Activated T-helper 2 cell treated with anti-CD3 and anti-CD28 coated beads, Interferon-gamma antibody, Interleukin-2, Interleukin-4, amounts not matched to agents 10 μg/mL and 5 μg/mL and 100 μg/mL, durations not matched to agents 14 hours and 24 hours and 36 hours (primary cell): Measurements from ENCODE around the gene IGSF8. TPM values are rescaled to one million over a fixed set of nuclear protein-coding genes. Genes with fewer than 3 reads are reported as not detected.
A peak's percentile ranks its signal among the peaks of the same experiment; 100 is the strongest.

Experiments used
- DNase-seq: peaks from one replicate; pipeline ENCODE4 v3.0.0; 2021; ENCODE audit warnings: low spot score
- H3K27ac Mint-ChIP-seq: one replicate; pipeline ENCODE4 v1.8.0; 2021; ENCODE audit warnings: mixed read lengths
- H3K27me3 Mint-ChIP-seq: one replicate; pipeline ENCODE4 v1.8.0; 2021; ENCODE audit warnings: low read depth, mixed read lengths
- H3K36me3 Mint-ChIP-seq: one replicate; pipeline ENCODE4 v1.8.0; 2021; ENCODE audit warnings: low read depth, mixed read lengths
- H3K4me1 Mint-ChIP-seq: one replicate; pipeline ENCODE4 v1.8.0; 2021; ENCODE audit warnings: low read depth, mixed read lengths
- H3K4me3 Mint-ChIP-seq: one replicate; pipeline ENCODE4 v1.8.0; 2021; ENCODE audit warnings: low read depth, mild to moderate bottlenecking, moderate library complexity, mixed read lengths
- H3K9me3 Mint-ChIP-seq: one replicate; pipeline ENCODE4 v1.8.0; 2021; ENCODE audit warnings: mixed read lengths
- intact Hi-C: fragments of 100-400 bp; cut with micrococcal nuclease; formaldehyde crosslinking; loops from one replicate; pipeline ENCODE4 v1.15.1; 2023
- total RNA-seq: library from RNA; stranded (reverse); gene quantifications from 2 replicates; pipeline ENCODE4 v1.2.3, GENCODE V29; 2022

The IGSF8 gene
- total RNA-seq: 34.1 and 35.0 TPM in 2 replicates

- peak within 1 kb of the TSS; percentile 89 for H3K4me3 Mint-ChIP-seq
- H3K36me3 Mint-ChIP-seq: no peaks in the 10 kb centered on the region
- DNase-seq: peak; percentile 89
- no peaks in the 10 kb centered on the region for H3K9me3 Mint-ChIP-seq
- H3K27me3 Mint-ChIP-seq: no peaks in the 10 kb centered on the region
- peaks cover 24% of the 10 kb centered on the region for H3K4me1 Mint-ChIP-seq
- H3K27ac Mint-ChIP-seq: peak within 1 kb of the TSS; percentile 82
- intact Hi-C loops: loop anchor here (1.0 to 2.0 kb wide), 2 partner anchors 165 to 173 kb away; partner anchors contain the start of genes DCAF8 and TAGLN2
Measured at GRCh38 chr1:160097911-160098851, at the start of gene IGSF8. IGSF8 (minus strand) TSS chr1:160098619; CDS start chr1:160098472, 147 bp downstream.

GRCh38 chr1:160148121-160148520 lies 49.7 kb upstream of the IGSF8 start:
- no peak overlapping the region for H3K27ac Mint-ChIP-seq

GRCh38 chr1:160146107-160146506 lies 47.7 kb upstream of the IGSF8 start:
- DNase-seq: no peak
- Mint-ChIP-seq H3K27me3 (peaks cover 17% of the 10 kb centered on the region), H3K4me1 (no peaks in the 10 kb centered on the region), H3K27ac (no peak overlapping the region), H3K36me3 (no peaks in the 10 kb centered on the region), H3K9me3 (no peaks in the 10 kb centered on the region), H3K4me3 (no peak overlapping the region)
- intact Hi-C loops: no loop called here

More at GRCh38 chr1:160148121-160148520, 49.7 kb upstream of the IGSF8 start:
- no peak overlapping the region for H3K4me3 Mint-ChIP-seq
- no peaks in the 10 kb centered on the region for H3K4me1 Mint-ChIP-seq
- intact Hi-C loops: no loop called here
- H3K27me3 Mint-ChIP-seq: peaks cover 19% of the 10 kb centered on the region
- no peaks in the 10 kb centered on the region for H3K36me3 Mint-ChIP-seq
- H3K9me3 Mint-ChIP-seq: no peaks in the 10 kb centered on the region
- DNase-seq: no peak

GRCh38 chr1:160144921-160145320 lies 46.5 kb upstream of the IGSF8 start:
- Mint-ChIP-seq H3K27ac (no peak overlapping the region), H3K36me3 (no peaks in the 10 kb centered on the region), H3K9me3 (no peaks in the 10 kb centered on the region), H3K4me3 (no peak overlapping the region), H3K27me3 (peaks cover 14% of the 10 kb centered on the region), H3K4me1 (no peaks in the 10 kb centered on the region)
- DNase-seq: no peak
- intact Hi-C loops: no loop called here

GRCh38 chr1:160143695-160144094 lies 45.3 kb upstream of the IGSF8 start:
- Mint-ChIP-seq H3K36me3 (no peaks in the 10 kb centered on the region), H3K27ac (no peak overlapping the region)
- intact Hi-C loops: no loop called here

GRCh38 chr1:160139840-160140239 lies 41.4 kb upstream of the IGSF8 start:
- no peaks in the 10 kb centered on the region for H3K36me3 Mint-ChIP-seq
- DNase-seq: no peak
- intact Hi-C loops: no loop called here
- H3K4me1 Mint-ChIP-seq: no peaks in the 10 kb centered on the region
- H3K9me3 Mint-ChIP-seq: no peaks in the 10 kb centered on the region
- H3K27me3 Mint-ChIP-seq: peaks cover 7% of the 10 kb centered on the region
- no peak overlapping the region for H3K27ac Mint-ChIP-seq
- H3K4me3 Mint-ChIP-seq: no peak overlapping the region

More at GRCh38 chr1:160143695-160144094, 45.3 kb upstream of the IGSF8 start:
- no peak overlapping the region for H3K4me3 Mint-ChIP-seq
- H3K27me3 Mint-ChIP-seq: peaks cover 12% of the 10 kb centered on the region
- H3K9me3 Mint-ChIP-seq: no peaks in the 10 kb centered on the region
- H3K4me1 Mint-ChIP-seq: no peaks in the 10 kb centered on the region
- DNase-seq: no peak

GRCh38 chr1:160137216-160137862 lies 38.9 kb upstream of the IGSF8 start:
- Mint-ChIP-seq H3K4me1 (no peaks in the 10 kb centered on the region), H3K9me3 (no peaks in the 10 kb centered on the region), H3K4me3 (no peak overlapping the region), H3K27ac (no peak overlapping the region), H3K27me3 (peaks cover 13% of the 10 kb centered on the region), H3K36me3 (no peaks in the 10 kb centered on the region)
- intact Hi-C loops: no loop called here
- no peak for DNase-seq

- H3K36me3 Mint-ChIP-seq: no peaks in the 10 kb centered on the region
- no peak overlapping the region for H3K27ac Mint-ChIP-seq
- H3K9me3 Mint-ChIP-seq: no peaks in the 10 kb centered on the region
- H3K27me3 Mint-ChIP-seq: peaks cover 17% of the 10 kb centered on the region
- DNase-seq: no peak
- intact Hi-C loops: no loop called here
- H3K4me1 Mint-ChIP-seq: no peaks in the 10 kb centered on the region
- no peak overlapping the region for H3K4me3 Mint-ChIP-seq
Measured at GRCh38 chr1:160136926-160137200, 38.4 kb upstream of the IGSF8 start.

GRCh38 chr1:160136121-160136925 lies 37.9 kb upstream of the IGSF8 start:
- Mint-ChIP-seq H3K9me3 (no peaks in the 10 kb centered on the region), H3K27ac (no peak overlapping the region), H3K4me1 (no peaks in the 10 kb centered on the region), H3K27me3 (peaks cover 18% of the 10 kb centered on the region), H3K4me3 (no peak overlapping the region), H3K36me3 (no peaks in the 10 kb centered on the region)
- DNase-seq: no peak
- intact Hi-C loops: no loop called here

- Mint-ChIP-seq H3K4me1 (no peaks in the 10 kb centered on the region), H3K36me3 (no peaks in the 10 kb centered on the region)
- intact Hi-C loops: no loop called here
Measured at GRCh38 chr1:160134791-160135572, 36.6 kb upstream of the IGSF8 start.

GRCh38 chr1:160133990-160134770 lies 35.8 kb upstream of the IGSF8 start:
- H3K4me1 Mint-ChIP-seq: no peaks in the 10 kb centered on the region
- no peaks in the 10 kb centered on the region for H3K36me3 Mint-ChIP-seq
- H3K27ac Mint-ChIP-seq: no peak overlapping the region
- H3K9me3 Mint-ChIP-seq: no peaks in the 10 kb centered on the region
- no peak for DNase-seq
- intact Hi-C loops: no loop called here
- no peak overlapping the region for H3K4me3 Mint-ChIP-seq
- H3K27me3 Mint-ChIP-seq: peaks cover 21% of the 10 kb centered on the region

More at GRCh38 chr1:160134791-160135572, 36.6 kb upstream of the IGSF8 start:
- H3K27ac Mint-ChIP-seq: no peak overlapping the region
- H3K9me3 Mint-ChIP-seq: no peaks in the 10 kb centered on the region
- no peak for DNase-seq
- H3K4me3 Mint-ChIP-seq: no peak overlapping the region
- peaks cover 21% of the 10 kb centered on the region for H3K27me3 Mint-ChIP-seq
